GM03348 (cell line): ENCODE measurements around the gene PRKCI.
A peak's percentile ranks its signal among the peaks of the same experiment; 100 is the strongest.
"Not testable (repeated sequence)": the region's sequence is repeated elsewhere in the genome, so short reads cannot be mapped to it uniquely, and the experiment has no call there.

Experiments
- DNase-seq: peaks from one replicate; pipeline ENCODE4 v3.0.0; 2012; ENCODE audit warnings: low spot score

The PRKCI gene

DNA sequence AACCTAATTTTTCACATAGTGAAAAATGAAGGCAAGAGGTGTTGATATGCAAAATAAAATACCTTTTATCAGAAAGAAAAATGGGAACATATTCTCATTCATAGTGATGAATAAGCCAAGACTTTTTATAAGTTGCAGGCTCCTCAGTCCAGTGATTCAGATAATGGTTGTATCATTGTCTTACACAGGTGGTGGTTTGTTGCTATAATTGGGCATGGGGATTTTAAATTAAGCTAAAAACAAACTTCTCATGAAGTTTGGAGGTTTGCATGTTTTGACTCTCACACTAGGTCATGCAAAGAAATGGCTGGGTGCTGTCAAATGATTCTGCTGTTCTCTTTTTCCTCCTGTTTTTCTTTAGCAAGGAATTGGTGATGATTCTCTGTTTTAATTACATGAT is 74.5 kb downstream of the PRKCI start:
- no peak for DNase-seq

DNA sequence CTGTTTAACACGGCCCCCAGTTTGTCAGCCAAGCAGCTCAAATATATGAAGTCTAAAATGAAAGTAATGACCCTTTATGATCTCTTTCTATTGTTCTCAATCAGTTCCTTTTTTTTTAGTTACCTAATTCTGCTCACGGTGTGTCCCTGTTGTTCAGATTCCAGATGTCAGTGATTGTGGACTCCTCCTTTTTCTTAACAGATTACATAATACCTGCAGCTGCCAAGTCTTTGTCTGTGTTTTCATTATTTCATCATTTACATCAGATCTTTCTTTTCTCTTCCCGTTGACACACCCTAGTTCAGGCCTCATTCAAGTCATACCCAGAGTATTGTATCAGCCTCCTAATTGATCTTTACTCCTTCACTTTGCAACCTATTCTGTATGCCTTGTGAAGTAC is 79.2 kb downstream of the PRKCI start:
- peak; percentile 55 for DNase-seq

DNA sequence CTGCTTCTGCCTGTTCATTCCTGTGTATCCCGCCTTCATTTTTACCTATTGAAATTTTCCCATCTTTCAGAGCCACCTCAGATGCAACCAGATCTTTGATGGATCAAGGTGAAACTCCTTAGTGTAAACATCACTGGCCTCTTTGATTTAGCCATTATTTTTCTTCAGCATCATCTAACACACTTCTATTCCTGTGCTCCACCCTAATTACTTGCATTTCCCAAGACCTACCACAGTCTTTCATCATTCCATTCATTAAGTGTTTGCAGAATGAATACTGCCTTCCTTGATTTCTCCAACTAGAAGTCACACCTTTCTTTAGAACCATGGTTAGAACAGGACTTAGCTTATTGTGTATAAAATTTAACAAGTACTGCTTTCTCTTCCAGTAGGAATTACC is 79.8 kb downstream of the PRKCI start:
- DNase-seq, result no peak

DNA sequence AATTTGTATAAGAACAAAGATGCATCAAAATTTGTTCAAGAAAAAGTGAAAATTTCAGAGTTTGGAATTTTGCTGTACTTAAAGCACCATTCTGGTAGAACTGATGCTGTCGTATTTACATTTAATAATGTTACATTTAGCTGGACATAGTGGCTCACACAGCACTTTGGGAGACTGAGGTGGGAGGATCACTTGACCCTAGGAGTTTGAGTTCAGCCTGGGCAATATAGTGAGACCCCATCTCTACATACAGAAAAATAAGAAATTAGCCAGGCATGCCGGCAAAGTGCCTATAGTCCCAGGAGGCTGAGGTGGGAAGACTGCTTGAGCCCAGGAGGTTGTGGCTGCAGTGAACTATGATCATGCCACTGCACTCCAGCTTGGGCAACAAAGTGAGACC is 83.8 kb downstream of the PRKCI start:
- DNase-seq, result no peak

DNA sequence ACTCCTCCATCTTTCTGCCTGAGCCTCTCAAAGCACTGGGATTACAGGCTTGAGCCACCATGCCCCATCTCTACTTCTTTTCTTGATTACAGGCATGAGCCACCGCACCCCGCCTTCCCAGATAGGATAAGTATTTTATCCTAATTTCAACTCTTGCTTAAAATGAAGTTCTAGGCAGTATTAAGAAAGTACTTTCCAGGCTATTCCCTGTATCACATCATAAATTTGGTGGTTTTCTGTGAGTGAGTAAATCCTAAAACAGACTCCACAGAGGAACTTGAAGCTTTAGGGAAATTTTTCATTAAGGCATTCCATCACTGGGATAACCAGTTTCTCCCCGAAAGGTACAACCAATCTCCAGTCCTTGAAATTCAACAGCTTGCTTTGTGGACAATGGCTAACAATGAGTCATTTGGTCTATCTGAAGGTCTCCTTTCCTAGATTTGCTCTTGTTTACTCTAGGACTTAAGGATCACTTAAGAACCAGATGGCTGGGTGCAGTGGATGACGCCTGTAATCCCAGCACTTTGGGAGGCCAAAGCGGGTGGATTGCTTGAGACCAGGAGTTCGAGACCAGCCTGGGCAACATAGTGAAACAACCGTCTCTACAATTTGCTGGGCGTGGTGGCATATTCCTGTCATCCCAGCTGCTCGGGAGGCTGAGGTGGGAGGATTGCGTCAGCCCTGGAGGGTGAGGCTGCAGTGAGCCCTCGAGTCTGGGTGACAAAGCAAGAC is 85.6 kb downstream of the PRKCI start:
- no peak for DNase-seq

DNA sequence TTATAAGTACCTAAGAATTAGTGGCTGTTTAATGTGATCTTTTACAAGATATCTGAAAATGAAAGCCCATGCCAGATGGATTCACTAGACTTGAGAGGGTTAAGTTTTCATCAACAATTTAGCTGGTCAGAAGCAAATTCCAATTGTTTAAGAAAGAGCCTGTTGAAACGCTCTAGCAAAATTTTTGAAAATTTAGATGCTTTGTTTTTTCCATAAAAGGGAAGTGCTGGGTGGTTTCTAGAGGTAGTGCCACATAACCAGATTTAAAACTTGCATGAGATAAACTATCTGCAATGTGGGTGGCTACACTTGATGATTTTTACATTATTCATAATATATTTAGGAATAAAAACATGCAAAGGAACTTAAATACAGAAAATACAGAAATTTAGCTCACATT is 86.8 kb downstream of the PRKCI start:
- peak; percentile 27 for DNase-seq

DNA sequence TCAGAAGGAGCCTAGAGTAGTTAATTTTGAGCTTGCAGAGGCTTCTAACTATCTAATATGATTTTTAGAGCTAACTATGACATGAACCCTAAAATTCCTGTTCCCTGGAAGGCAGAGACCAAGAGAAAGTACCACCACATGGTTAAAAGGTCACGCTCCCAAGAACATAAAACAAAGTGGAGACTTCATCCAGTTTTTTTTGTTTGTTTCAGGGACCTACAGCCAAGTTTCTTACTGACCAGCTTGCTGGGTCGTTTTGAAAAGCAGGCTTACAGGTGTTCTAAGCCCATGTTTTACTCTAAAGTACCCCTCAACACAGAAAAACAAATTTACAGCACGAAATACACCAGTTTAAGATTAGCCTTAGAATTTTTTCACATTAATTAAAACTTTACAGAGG is 95.7 kb downstream of the PRKCI start:
- DNase-seq, result no peak

DNA sequence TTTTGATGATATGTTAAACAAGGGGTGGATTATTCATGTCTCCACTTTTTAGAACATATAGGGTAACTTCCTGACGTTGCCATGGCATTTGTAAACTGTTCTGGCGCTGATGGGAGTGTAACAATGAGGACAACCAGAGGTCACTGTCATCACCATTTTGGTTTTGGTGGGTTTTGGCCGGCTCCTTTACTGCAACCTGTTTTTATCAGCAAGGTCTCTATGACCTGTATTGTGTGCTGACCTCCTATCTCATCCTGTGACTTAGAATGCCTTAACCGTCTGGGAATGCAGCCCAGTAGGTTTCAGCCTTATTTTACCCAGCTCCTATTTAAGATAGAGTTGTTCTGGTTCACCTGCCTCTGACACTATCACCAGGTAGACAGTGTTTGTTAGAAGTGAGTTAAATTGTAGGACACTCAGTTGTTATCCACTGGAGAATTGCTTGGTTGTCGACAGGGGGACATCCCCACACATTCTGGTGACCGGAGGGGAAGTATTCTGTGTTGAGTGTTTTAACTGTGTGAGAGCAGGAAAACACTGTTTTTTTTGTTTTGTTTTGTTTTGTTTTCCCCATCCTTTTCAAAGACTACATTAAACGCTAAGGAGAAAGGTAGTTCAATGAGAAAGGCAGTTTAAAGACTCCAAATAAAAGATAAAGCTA is 98.4 kb downstream of the PRKCI start:
- no peak for DNase-seq

DNA sequence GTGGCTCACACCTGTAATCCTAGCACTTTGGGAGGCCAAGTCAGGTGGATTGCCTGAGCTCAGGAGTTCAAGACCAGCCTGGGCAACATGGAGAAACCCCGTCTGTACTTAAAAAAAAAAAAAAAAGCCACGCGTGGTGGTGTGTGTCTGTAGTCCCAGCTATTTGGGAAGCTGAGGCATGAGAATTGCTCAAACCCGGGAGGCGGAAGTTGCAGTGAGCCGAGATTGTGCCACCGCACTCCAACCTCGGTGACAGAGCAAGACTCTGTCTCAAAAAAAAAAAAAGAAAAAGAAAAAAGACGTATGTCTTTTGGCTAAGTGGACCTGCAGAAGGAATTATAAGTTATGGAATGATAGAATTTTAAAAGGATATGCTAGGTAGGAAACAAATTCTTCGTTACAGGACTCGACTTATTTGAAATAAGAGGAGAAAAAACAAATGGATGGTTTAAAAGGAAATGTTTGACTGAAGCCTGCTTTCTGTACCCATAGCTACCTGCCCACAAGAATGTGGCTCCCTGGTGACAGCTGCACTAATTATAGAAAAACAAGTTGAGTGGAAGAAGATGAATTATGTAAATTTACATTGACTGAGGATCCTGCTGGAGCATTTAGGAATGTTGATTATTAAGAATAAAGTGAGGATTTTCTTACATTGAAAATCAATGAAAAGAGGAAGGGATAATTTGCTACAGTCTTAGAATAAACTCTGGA is 99.3 kb downstream of the PRKCI start:
- DNase-seq, result no peak

DNA sequence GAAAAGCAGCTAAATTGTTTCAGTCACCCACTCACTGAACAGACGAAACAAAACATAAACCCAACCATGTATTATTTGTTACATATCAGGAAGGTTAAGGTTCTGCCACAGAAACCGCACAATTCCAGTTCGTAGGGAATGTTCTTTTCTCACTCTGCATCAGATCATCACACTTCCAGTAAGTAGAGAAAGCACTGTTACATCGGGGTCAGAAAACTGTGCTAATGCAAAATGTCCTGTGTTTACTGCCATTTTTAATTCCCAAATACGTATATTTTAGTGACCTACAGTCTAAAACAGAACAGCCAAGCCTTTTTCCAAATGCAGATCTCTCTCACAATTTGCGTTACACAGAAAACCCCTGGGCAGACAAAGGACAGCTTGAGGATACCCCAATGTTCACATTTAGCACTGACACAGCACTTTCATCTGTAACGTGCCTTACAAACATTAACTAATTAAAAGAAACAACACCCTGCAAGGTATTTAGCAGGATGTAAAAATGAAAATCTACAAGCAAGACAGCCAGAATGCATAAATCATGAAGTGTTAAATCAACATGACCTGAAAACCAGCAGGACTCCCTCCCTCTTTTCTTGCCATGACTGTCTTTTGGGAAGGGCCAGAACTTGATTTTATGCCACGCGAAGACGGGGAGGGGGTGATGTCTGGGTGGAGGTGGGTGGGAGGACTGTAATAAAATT is 100.5 kb downstream of the PRKCI start:
- no peak for DNase-seq

DNA sequence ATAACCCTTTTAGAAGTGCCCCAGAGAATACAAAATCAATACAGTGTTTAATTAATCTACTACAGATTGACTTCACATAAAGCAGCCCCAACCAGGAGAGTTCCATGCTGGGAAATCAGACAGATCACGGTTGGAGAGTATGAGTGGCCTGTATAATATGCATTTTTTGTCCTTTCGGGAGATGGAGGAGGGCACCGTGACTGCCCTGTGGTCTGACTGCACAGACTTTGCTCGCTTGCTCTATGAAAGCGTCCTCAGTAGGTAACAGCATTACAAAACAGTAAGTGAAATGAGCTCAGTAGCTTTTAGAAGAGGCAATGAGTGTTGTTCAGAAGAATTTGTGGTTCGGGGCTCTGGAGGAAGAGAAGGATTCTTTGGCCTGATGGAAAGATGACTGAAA is 101.1 kb downstream of the PRKCI start:
- DNase-seq, result no peak

DNA sequence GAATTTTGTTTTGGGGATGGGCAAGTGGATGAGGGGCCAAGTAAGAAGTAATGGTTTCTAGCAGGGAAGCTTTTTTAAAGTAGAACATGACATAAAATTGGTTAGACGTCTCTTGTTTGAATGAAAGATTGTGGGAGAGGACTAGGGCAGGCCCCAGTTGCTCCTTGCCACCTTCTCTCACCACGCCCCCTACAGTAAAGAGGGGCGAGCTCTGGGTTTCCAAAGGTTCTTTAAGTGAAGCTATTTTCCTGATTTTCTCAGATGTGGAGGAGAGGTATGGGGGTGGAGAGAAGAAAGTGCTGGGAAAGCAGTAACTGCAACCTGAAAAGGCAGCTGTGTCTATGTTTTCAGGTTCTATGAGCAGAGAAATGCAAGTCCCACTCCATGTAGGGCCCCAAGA is 102.7 kb downstream of the PRKCI start:
- no peak for DNase-seq

DNA sequence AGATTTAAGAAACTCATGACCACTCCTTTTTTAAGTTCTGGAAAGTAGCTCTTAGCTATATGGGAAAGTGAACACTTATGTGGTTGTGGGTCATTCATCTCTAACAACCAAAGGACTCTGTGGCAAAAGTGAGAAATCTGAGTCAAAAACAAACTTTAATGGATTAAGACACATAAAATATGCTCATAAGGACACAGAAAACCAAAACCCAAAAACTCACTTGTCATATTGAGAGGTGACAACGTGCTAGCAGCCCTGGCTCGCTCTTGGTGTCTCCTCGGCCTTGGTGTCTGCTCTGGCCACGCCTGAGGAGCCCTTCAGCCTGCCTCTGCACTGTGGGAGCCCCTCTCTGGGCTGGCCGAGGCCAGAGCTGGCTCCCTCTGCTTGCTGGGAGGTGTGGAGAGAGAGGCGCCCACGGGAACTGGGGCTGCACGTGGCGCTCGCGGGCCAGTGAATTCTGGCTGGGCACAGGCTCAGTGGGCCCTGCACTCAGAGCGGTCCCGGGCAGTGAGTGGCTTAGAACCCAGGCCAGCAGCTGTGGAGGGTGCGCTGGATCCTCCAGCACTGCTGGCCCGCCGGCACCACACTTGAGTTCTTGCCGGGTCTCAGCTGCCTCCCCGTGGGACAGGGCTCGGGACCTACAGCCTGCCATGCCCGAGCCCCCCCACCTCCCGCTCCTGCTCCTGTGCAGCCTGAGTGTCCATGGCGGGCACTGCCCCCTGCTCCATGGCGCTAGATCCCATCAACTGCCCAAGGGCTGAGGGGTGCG is 105.0 kb downstream of the PRKCI start:
- no peak for DNase-seq

DNA sequence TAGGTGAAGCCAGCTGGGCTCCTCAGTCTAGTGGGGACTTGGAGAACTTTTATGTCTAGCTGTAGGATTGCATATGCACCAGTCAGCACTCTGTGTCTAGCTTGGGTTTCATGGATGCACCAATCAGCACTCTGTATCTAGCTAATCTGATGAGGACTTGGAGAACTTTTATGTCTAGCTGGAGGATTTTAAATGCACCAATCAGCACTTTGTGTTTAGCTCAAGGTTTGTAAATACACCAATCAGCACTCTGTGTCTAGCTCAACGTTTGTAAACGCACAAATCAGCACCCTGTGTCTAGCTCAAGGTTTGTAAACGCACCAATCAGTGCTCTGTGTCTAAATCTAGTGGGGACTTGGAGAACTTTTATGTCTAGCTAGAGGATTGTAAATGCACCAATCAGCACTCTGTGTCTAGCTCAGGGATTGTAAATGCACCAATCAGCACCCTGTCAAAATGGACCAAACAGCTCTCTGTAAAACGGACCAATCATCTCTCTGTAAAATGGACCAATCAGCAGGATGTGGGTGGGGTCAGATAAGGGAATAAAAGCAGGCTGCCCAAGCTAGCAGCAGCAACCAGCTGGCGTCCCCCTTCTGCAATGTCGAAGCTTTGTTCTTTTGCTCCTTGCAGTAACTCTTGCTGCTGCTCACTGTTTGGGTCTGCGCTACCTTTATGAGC is 105.8 kb downstream of the PRKCI start:
- DNase-seq, result not testable (repeated sequence)

DNA sequence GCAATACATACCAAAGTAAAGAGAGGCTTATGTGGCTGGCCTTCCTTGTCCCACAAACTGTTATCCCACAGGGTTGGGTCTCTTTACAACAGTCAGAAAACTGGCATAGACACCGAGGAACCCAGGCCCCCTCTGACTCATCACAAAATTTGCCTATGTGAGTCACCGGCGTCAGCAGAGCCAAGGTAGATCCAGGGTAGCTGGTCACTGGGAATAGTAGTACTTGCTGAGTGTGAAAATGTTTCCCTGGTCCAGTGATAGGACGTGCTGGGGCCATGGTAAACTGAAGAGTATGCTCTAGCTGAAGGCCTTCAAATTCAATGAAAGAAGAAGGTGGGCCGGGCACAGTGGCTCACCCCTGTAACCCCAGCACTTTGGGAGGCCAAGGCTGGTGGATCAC is 108.1 kb downstream of the PRKCI start:
- peak; percentile 22 for DNase-seq

DNA sequence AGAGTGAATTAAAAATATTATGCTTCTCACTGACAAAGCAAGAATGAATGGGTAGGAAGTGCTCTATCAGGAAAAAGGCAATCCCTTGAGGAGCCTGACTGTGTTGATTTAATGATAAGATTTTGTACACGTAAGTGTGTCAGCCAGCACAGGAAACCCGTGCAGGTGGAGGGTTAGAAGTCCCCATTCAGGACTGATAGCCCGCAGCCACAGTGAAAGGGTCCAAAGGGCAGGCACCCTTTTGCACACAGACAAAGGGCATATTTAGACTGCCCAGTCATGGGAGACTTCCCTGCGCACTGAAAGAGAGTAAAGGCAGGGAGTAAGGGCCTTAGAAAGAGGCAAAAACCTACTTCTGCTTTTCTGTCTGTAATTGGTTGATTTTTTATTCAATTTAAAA is 108.9 kb downstream of the PRKCI start:
- DNase-seq, result no peak

DNA sequence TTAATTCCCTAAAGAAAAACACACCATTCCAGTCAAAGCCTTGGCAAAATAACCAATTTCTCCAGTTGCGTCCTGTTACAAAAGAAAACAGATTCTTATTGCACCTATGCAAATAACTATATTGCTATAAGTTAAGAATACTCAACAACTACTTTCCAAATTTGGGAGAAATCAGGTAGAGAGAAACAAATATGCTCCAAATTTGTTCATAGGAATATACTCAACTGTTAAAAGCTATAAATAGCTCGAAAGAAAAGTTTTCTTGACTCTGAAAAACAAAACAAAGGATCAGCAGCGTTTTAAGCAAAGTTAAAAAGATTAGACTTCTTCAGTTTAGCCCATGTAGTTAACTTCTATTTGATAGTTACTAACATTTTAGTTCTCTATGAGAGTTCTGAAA is 115.2 kb downstream of the PRKCI start:
- no peak for DNase-seq

DNA sequence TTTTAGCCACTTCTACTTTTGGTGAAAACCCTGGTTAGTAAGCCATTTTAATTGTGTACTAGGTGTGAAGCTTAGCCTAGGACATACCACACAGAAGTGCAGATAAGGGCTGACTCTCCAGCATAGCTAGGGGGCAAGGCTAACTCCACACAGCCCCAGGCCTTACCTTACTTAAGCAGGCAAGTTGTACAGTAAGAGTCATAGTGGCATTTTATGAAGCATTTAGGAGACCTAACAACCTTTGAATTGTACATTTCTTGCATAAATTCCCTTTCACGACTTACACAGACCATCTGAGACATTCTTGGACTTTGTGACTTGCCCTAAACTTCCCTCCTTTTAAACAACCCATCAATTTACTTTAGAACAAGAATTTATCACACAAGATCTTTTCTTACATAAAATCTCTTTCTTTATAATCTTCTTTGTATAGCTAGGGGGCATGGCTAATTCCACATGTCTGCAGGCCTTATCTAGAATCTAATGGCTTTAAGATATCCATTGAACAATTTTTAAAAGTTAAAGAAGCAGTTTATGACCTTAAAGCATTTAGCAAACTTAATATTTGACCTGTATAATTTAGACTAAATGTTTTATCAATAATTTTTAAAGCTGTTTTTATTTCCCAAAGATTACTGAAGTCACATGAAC is 116.6 kb downstream of the PRKCI start:
- no peak for DNase-seq

DNA sequence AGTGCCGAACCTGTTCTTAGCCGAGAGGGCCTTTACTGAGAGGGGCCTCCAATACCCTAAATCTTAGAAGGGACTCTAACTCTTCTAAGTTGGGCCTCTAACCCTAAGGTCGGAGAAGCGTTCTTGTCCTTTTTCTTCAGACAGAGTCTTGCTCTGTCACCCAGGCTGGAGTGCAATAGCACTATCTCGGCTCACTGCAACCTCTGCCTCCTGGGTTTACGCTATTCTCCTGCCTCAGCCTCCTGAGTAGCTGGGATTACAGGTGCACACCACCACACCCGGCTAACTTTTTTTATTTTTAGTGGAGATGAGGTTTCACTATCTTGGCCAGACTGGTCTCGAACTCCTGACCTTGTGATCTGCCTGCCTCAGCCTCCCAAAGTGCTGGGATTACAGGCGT is 120.0 kb downstream of the PRKCI start:
- not testable (repeated sequence) for DNase-seq

DNA sequence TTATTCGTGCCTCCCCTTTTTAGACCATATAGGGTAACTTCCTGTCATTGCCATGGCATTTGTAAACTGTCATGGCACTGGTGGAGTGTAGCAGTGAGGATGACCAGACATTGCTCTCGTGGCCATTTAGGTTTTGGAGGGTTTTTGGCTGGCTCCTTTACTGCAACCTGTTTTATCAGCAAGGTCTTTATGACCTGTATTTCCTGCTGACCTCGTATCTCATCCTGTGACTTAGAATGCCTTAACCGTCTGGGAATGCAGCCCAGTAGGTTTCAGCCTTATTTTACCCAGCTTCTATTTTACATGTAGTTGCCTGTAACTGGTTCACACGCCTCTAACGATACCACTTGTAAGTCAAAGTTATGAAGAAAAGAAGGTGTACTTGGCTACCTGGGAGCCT is 121.6 kb downstream of the PRKCI start:
- not testable (repeated sequence) for DNase-seq

DNA sequence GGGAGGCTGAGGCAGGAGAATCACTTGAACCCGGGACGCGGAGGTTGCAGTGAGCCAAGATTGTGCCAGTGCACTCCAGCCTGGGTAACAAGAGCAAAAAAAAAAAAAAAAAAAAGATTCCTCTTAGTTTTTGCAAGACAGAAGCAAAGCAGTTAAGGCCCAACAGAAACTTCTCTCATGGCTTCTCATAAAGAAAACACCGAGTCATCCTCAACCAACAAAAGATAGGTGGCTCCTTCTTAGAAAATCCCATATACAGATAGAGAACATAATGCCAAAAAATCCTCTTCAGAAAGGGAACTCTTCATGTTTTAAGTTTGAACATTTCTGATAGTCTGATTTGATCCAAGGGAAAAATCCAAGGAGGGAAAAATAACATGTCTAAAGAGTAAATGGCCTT is 122.7 kb downstream of the PRKCI start:
- DNase-seq, result no peak
